GOT3 (cell line): Measurements from ENCODE around the gene FRZB.

Experiments used
- DNase-seq: peaks from one replicate; lab custom pipeline; 2025; ENCODE audit warnings: mixed read lengths; lab: John Stamatoyannopoulos, UW

FRZB gene

DNA sequence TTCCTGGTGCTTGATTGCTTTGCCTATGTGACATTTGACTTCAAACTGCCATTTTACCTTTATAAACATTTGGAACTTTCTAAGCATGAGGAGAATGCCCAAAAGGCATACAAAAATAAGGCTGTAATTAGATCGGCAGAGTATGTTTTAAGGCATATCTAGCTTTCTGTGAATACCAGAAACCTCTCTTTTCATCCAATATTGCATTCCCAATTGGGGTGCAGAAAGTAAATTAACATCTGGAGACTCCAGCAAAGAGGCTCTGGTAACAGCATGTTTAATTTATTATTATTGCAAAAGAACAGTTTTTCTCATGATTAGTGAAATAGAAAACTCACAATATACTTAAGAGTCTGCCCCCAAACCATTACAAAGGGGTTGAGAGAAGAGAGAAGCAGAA lies 32.1 kb downstream of the FRZB start:
- no peak for DNase-seq

DNA sequence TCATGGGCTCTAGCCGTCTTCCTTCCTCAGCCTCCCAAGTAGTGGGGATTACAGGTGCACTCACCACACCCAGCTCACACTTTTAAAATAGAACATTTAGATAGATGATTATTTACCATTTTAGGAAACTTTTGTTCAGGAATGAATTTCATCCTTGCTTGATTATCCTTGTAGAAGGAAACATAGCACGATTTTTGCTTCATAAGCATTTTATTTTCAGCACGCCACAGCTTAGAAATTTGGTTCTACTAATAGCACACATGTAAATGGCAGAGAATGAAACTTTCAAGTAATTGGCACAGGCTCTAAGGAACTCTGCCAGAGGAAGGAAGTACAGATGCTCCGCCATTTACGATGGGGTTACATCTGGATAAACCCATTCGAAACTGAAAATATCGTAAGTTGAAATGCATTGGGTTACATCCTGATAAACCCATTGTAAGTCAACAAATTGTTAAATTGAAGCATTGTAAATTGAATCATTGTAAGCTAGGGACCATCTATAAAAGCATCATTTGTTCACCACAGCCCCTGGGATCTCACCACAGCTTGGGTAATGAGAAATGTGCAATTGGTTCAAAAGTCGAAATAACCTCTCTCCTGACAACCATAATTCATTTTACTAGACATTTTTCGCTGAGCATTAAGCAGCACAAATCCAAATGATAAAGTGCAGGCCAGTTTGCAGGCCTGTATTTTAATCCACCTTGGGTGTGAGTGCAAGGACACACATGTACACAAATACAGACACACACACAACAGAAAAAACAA lies 33.2 kb downstream of the FRZB start:
- no peak for DNase-seq

DNA sequence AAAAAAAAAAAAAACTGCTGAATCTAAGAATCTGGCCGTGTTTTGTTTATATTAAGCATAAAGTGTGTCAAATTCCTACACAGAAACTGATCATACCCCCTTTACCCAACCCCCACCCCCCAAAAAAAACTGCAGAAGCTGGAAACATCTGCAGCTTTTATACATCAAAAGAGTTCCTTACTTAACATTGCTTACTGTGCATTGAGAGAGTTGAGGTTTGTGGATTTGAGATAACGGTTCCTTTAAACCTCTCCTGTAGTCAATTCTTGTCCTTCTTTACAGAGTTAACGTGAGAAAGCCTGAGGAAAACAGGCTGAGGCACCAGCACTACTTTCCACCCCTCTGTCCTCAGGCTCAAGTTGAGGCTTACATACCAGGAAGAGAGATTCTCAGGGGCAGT lies 34.5 kb downstream of the FRZB start:
- DNase-seq: no peak

DNA sequence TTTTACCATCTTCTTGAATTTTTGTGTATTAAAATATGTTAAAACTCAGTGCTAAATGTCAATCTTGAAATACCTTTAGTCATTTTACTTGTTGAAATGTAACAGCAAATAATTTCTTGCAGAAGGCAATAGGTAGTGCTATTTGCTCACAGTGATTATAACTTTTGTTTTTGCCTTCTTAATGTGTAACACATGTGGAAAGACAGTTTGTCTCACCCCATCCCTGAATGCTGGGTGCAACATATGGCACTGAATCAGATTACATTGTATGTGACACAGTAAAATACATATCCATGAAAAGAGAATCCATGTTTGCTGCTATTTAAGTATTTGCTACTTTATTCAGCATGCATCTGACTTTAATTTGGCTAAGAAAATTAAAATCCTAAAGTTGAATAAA lies 35.3 kb downstream of the FRZB start:
- no peak for DNase-seq

DNA sequence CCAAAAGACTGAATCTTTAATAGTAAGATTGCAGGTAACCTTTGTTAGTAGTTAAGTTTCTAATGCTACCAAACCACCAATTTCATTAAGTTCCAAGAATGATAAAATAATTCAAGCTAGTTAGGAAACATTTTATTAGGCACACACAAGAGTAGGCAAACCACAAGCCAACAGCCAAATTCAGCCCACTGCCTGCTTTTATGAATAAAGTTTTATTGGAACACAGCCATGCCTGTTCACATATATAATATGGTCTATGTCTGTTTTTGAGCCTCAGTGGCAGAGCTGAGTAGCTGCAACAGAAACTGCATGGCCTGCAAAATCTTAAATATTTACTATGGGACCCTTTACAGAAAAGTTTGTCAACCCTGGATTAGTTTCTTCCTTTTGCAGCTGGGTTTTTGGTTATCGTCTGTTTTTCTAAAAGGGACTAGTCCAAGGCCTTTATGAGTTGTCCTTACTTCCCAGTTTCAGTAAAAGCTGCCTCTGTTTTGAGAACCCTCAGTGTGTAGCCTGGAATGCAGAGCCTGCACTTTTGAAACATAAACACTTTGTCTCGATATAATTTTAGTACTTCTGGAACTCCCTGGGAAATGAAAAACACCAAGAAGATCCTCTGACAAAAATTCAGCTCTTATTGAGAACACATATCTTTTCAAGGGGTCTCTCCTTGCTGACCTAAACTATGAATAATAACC lies 39.1 kb downstream of the FRZB start:
- DNase-seq: no peak

DNA sequence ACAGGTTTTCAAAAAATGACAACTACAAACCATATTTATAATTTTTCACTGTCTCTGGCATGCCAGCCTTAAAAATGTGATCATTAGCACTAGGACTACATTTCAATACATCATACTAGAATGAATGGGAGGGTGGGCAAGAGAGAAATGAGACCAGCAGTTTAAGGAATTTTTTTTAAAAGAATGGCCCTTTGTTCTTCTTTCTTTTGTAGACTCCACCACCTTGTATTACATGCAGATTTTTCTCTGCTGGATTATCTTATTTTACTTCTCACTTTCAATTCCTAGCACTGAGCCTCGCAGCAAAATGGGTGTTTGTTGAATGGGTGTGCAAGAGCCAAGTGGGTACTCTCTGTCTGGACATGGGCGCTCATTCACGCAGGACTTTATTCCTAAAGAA lies 39.9 kb downstream of the FRZB start:
- DNase-seq: no peak

DNA sequence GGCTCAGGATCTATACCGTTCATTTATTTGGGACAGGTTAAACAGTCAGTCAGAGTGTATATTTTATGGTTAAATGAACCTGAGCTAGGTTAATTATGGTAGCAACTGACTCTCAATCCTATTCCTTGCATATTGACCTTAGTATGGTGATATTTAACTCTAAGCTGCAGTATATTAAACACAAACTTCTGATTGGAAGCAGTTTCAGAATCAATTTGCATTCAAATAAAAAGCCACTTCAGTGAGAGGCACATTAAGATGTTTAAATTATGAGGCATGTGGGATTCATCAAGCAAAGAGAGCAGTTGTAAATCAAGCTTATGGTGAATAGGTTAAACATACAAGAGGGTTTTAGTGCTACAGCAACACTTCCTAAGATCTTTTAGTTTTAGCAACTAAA lies 40.4 kb downstream of the FRZB start:
- no peak for DNase-seq

DNA sequence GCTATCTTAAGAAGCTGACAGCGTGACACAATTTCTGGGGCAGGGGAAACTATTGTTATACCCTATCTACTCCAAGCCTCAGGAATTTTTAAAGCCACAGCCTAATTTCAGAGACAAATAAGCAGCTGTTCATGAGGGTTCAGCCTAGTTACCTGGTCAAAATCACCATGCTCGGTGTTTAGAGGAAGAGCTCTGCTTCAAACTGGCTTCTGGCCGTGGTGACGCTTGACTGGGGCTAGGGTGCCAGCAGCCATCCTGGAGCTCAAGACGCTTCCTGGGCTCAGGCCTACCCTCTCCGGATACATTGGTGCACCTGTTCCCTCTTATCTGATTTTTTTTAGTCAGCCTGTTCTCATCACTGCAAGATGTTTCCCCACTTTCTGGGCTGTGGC lies 41.7 kb downstream of the FRZB start:
- no peak for DNase-seq

DNA sequence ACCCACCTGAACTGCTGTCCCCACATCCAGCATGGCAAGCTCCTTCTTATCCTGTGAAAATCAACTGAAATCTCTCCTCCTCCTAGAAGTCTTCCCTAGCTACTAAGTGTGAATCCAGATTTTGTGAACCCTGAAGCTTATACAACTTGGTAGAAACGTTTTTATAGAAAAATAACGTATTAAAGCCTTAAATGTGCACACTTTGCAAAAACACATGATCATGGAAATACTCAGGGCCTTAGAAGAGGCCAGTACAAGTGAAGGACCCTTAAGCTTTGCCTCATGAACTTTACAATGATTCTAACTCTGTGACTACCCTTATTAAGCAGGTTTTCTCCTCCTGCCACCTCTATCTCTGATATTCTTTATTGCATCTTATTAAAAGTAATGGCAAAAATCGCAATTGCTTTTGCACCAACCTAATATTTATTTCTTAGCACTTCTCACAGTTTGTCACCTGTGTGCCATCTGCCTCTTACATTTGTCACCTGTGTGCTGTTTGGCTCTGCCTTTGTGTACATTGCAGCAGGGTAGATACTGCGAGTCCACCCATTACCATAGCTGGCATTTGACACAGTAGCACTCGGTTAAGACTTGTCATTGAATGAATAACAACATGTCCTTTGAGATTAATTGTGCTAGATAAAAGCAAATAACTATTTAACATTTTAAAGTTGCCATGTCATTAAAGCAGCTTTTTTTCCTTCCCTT lies 42.2 kb downstream of the FRZB start:
- no peak for DNase-seq

DNA sequence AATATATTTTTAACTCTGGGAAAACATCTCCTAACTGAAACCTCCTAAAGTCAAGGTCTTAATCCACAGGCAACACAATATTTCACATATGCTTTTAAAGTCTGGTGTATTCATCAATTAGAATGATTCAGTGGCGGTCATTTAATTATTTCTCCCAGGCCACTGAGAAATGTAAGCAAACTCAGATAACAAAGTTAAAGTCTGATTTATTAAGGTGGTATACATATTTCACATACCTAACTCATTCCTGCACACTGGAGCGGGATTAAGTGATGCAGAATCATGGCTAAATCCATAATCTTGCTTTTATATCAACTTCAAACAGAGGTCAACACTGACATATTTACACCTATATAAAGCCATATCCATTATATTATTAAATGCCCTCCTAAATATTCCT lies 43.7 kb downstream of the FRZB start:
- DNase-seq: no peak

DNA sequence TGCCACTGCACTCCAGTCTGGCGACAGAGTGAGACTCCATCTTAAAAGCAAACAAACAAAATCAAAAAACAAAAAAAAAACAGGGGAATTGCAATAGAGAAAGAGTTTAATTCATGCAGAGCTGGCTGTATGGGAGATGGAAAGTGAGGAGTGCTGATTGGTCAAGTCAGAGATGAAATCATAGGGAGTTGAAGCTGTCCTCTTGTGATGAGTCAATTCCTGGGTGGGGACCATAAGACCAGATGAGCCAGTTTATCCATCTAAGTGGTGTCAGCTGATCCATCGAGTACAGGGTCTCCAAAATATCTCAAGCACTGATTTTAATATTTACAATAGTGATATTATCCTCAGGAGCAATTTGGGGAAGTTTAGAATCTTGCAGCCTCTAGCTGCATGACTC lies 45.3 kb downstream of the FRZB start:
- DNase-seq: no peak

DNA sequence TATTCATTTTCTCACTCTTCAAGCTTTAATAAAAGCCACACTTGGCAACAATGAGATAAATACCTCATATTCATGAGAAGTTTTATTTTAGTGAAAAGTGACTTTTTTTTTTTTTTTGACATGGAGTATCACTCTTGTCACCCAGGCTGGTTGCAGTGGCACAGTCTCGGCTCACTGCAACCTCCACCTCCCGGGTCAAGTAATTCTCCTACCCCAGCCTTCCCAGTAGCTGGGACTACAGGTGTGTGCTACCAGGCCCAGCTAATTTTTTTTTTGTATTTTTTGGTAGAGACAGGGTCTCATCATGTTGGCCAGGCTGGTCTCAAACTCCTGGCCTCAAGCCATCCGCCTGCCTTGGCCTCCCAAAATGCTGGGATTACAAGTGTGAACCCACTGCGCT lies 47.0 kb downstream of the FRZB start:
- DNase-seq: no peak

DNA sequence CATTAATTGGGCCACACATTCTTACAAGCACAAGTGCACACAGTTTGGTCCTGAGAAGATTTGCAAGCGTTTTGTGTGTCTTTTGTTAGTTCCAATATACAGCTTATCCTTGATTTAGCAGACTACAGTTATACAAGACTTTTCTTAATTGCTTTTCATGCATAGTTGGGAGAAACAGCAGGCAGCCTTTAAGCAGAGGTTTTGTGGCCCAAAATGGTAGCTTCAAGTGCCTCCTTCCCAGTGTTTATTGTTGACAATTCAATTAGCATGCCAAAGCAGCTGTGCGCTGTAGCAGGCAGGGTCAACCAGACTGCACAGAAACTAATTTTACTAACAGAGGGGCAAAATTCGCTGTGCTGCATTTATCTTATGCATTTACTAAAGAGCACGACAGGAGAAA lies 47.5 kb downstream of the FRZB start:
- DNase-seq: no peak

DNA sequence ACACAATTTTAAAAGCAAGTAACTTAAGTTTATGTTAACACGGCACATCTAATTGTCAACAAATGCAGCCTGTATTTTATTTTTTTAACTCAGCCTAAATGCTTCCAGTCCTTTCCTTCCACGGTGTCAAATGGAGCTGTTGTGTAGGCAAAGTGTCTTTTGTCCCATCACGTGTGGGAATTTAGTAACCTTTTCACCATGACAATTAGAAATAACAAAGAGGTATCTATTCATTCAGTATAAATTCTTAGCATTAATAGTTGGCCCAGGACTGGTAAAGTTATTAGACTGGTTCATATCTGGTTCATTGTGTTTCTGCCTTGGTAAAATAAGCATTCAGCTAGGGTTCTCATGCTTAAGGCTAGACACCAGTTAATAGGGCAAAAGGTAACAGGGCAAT lies 47.9 kb downstream of the FRZB start:
- no peak for DNase-seq

DNA sequence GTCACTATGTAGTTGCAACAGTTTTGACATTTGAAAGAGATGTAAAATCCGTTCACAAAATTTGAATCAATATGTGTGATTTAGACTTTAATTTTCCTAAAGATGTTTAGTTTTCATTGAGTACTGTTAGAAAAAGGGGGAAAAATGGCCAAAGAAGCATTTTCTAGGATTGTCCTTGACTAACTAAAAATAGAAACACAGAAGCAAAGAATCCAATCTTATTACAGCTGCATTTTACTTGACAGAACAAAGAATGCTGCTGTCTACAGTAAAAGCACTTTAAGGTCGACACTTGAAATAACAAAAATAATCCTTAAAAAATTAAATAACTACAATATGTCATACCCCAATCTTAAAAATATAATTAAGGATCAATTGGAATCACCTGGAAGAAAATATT lies 48.9 kb downstream of the FRZB start:
- no peak for DNase-seq

DNA sequence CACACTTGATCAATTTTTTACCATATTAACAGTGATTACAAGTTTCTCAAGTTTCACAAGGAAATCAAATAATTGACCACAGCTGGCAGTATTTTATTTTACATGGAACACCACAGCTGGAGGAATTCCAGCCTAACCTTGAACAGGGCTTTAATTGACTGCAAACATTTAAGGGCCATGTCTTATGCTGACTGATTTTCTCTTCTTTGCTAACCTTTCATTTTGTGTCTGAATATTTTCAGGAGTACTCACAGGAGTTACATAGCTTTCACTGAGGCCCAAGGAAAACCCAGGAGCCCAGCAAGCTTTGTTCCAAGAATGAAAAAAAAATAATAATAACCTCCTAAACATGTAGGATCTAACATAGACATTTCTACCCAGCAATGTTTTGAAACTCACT lies 49.6 kb downstream of the FRZB start:
- no peak for DNase-seq

DNA sequence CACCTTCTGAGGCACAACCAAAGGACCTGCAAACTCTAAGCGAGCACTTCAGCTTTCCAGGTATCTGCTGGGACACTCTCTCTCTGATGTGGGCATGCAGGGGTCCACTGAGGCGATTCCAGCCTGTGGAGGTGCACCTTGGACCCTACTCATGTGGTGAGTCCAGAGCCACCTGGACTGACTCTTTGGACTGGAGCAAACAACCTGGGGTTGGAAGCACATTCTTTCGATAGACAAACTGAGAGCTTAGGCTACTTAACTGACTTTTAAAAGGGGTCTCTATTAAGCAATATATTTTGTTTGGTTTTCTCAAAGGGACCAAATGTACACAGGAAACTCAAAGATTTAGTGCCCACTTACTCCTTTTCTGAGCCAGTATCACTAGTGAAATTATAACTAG lies 51.6 kb downstream of the FRZB start:
- no peak for DNase-seq

DNA sequence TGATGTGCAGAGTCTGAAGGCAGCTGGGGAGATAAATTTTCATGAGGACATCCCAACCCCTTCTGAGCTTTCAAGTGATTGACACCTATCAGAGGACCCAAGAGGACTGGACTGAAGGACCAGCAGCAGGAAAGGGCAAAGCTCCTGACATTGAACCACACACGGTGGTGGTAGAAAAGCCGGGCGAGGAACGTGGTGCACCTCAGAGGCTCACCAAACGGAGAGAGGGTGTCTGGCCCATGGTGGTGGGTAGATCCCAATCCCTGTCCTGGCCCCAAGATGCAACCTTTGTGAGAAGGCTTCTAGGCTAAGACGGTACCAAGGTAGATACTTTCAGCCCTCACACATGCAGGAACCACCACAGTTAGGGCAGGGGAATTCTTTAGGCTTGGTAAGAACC lies 52.1 kb downstream of the FRZB start:
- DNase-seq: no peak

DNA sequence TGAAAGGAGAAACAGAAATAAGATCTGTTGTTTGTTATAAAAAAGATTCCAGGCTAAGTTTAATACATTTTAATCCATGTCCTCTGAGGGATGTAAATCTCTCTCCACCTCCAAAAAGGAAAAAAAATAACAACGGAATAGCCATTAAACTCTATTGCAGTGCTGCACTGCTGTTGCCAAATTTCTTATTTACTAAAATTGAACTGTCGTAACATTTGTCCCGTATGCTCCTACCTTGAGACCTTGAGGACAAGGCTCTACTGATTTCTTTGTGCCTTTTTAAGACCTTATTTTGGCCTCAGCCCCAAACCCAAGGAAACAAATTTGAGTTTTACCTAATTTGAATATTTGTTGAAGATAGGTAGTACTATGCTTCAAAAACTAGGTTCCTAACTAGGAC lies 56.4 kb downstream of the FRZB start:
- no peak for DNase-seq

DNA sequence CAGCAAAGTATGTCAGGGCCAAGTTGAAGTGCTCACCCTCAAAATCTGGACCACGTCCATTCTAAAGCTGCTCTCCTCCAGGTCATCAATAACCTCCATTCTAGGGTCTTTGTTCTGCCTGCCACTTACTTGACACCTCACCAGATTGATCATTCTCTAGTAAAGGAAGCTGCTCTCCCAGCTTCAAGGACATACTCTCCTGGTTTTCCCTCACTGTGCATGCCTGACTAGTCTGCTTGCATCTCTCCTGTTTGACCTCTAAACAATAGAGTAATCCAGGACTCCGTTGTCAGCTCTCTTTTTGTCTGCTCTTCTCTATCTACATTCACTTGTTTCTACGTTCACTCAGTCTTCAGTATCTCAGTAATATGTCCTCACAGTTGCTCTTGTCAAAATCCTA lies 59.1 kb downstream of the FRZB start:
- DNase-seq: no peak

DNA sequence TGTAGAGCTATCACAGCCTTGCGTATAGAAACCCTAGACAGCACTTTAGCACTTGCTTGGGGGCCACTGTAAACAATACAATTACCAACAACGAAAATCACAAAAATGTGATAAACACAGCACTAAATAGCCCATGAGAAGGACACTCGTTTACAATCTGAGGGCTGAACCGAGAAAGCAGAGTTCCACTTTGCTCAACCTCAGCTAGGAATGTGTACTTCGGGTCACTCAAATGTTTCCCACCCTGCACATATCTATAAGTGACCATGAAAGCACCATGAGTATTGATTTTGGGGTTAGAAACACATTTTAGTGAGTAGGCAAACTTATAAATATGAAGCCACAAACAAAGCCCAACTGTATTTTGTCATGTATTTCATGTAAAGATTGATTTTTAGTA lies 62.3 kb downstream of the FRZB start:
- no peak for DNase-seq

DNA sequence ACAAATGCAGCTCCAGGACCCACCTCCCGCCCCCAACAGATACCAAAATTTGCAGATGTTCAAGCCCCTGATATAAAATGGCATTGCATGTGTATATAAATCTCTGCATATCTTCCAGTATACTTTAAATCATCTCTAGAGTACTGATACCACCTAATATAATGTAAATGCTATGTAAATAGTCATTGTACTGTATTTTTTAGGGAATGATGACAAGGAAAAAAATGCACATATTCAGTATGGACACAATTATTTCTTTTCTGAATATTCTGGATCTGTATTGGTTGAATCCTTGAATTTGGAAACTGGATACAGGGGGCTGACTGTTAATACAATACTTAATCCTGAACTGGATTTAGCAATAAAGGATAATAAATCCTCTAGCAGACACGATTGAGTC lies 67.7 kb downstream of the FRZB start:
- DNase-seq: no peak

DNA sequence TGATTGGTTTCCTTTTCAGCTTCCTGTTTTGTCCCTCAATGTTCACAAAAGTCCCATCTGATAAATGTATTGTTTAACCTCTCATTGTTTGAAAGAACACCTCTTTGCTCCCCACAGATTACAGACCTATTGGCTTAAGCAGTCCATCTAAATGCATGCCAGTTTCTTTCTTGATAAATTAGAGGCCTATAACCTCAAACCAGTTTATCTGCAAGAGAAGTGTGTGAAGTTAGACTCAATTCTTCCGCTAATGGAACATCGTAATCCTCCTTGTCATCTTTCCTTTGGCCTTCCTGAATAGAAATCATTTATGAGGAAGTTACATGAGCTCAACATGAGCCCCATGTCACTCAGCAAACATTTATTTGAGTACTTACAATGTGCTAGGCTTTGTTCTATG lies 74.0 kb downstream of the FRZB start:
- DNase-seq: no peak
